GM23248 (cell line): ENCODE measurements around the gene EXOSC5. TPM values are rescaled to one million over a fixed set of nuclear protein-coding genes. Genes with fewer than 3 reads are reported as not detected.

Source experiments
- DNase-seq: peaks from one replicate; pipeline ENCODE4 v3.0.0-alpha.2; 2015
- H2AFZ ChIP-seq: fragments of 200-600 bp; sonication (generic); 2 replicates; pipeline ENCODE4 v1.6.1; 2016; ENCODE audit warnings: antibody characterized with exemption
- H3F3A ChIP-seq: fragments of 200-600 bp; sonication (generic); 2 replicates; pipeline ENCODE4 v1.6.1; 2016; ENCODE audit warnings: mild to moderate bottlenecking, antibody characterized with exemption, mixed run types; ENCODE audit not compliant: insufficient read depth
- H3K27ac ChIP-seq: fragments of 200-600 bp; sonication (generic); 2 replicates; pipeline ENCODE4 v1.5.1; 2016; ENCODE audit warnings: mild to moderate bottlenecking
- H3K27me3 ChIP-seq: fragments of 200-600 bp; sonication (generic); replicated peaks from 2 replicates; pipeline ENCODE4 v1.6.1; 2016; ENCODE audit warnings: mild to moderate bottlenecking; ENCODE audit not compliant: insufficient read depth
- H3K36me3 ChIP-seq: fragments of 200-600 bp; sonication (generic); 2 replicates; pipeline ENCODE4 v1.6.1; 2016; ENCODE audit warnings: low read depth, mild to moderate bottlenecking
- H3K4me1 ChIP-seq: fragments of 200-600 bp; sonication (generic); 2 replicates; pipeline ENCODE4 v1.6.1; 2016; ENCODE audit warnings: mild to moderate bottlenecking; ENCODE audit not compliant: insufficient read depth
- H3K4me2 ChIP-seq: fragments of 200-600 bp; sonication (generic); one replicate; pipeline ENCODE4 v1.6.1; 2016; ENCODE audit warnings: mild to moderate bottlenecking; ENCODE audit not compliant: unreplicated experiment
- H3K4me3 ChIP-seq: fragments of 200-600 bp; sonication (generic); 2 replicates; pipeline ENCODE4 v1.5.1; 2016; ENCODE audit warnings: mild to moderate bottlenecking
- H3K79me2 ChIP-seq: fragments of 200-600 bp; sonication (generic); 2 replicates; pipeline ENCODE4 v1.6.1; 2016; ENCODE audit warnings: mild to moderate bottlenecking; ENCODE audit not compliant: insufficient read depth
- H3K9ac ChIP-seq: fragments of 200-600 bp; sonication (generic); 2 replicates; pipeline ENCODE4 v1.6.1; 2016; ENCODE audit warnings: mild to moderate bottlenecking
- H3K9me2 ChIP-seq: fragments of 200-600 bp; sonication (generic); 2 replicates; pipeline ENCODE4 v1.6.1; 2016; ENCODE audit warnings: mixed run types, mild to moderate bottlenecking, moderate library complexity; ENCODE audit not compliant: insufficient read depth
- H3K9me3 ChIP-seq: fragments of 200-600 bp; sonication (generic); one replicate; pipeline ENCODE4 v1.6.1; 2017; ENCODE audit warnings: low read depth
- H4K20me1 ChIP-seq: fragments of 200-600 bp; sonication (generic); 2 replicates; pipeline ENCODE4 v1.6.0; 2016; ENCODE audit not compliant: insufficient read depth
- EZH2 ChIP-seq: fragments of 200-600 bp; sonication (generic); IDR thresholded peaks from 2 replicates; pipeline ENCODE4 v1.6.1; 2018; ENCODE audit warnings: antibody characterized with exemption, mild to moderate bottlenecking; ENCODE audit not compliant: insufficient read depth, poor library complexity, severe bottlenecking
- EZH2phosphoT487 ChIP-seq: fragments of 200-600 bp; sonication (generic); IDR thresholded peaks from 2 replicates; pipeline ENCODE4 v1.6.1; 2018; ENCODE audit warnings: antibody characterized with exemption, moderate library complexity, mild to moderate bottlenecking, low read depth; ENCODE audit not compliant: insufficient read depth
- WGBS, 2 experiments: methylation state at CpG; one replicate each; pipeline ENCODE4 v1.1.6; 2015 to 2017; ENCODE audit warnings: low lambda C conversion rate in 2 of 2, low coverage in 1 of 2; ENCODE audit errors: missing lambda C conversion rate in 2 of 2; 5-methylcytosine and 5-hydroxymethylcytosine counted together
- in situ Hi-C: fragments of 300-500 bp; cut with MboI; formaldehyde crosslinking; loops from 2 replicates; pipeline ENCODE4 v1.15.0; 2020
- polyA plus RNA-seq: library from polyadenylated mRNA; unstranded; fragments of >200 nt; fragmentation: Nextera tagmentation; extraction: Ambion mirVana; gene quantifications from 2 replicates; pipeline ENCODE4 v1.2.1, GENCODE V29; 2016
- total RNA-seq: library from RNA; depleted of rRNA; stranded (reverse); fragments of >200 nt; shearing (Covaris generic); gene quantifications from 2 replicates; pipeline ENCODE4 v1.2.3, GENCODE V29; 2014

EXOSC5 gene
- total and polyA plus RNA-seq, 2 experiments from 2014 or later: 21.4 to 26.4 TPM

DNA sequence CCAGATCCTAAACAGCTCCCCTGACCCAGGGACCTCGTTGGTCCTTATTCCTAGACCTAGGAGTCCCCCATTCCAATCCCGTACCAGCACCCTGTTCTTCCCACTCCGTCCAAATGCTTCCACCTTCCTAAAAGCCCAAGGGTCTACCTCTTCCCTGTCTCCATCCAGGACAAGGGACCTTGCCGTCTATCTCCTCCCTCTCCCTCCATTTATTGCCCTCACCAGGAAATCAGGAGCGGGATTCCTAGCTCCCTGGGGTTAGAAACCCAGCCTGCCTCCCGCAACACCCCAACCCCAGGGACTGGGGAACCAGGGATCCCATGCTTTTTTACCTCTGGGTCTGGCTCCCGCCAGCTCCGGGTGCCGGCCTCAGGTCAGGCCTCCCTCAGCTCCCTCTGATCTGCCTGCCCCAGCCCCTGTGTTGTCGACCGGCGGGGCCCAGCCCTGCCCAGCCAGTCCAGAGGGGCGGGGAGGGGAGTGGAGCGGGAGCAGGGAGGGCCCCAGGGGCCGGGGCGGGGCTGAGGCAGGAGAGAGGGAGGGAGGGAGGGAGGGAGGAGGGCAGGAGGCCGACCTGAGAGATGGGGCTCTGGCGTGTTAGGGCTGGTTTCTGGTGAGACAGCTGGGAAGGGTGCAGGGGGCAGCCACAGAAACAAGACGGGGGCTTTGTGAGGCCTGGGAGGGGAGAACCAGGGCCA, 29.9 kb upstream of the EXOSC5 start, which contains the start of gene B3GNT8:
Gene B3GNT8, minus strand, starts transcription at position 423 of the 695 bp plus-strand sequence. CDS start 596 bp downstream, outside the sequence.
- Histone ChIP-seq H3K27me3 (no peaks in the 10 kb centered on the region), H3K4me1 (peaks cover 14% of the 10 kb centered on the region; the same call in 1 of the 2 replicates), H3K4me2 (peak within 1 kb of the TSS; percentile 79), H3K4me3 (peak within 1 kb of the TSS; percentile 71), H3K9me3 (no peaks in the 10 kb centered on the region), H3K79me2 (no peaks in the 10 kb centered on the region), H3K9ac (peak within 1 kb of the TSS; percentile 80), H2AFZ (peak within 1 kb of the TSS; percentile 78), H3K27ac (peak within 1 kb of the TSS; percentile 29), H3K9me2 (no peaks in the 10 kb centered on the region), H3K36me3 (no peaks in the 10 kb centered on the region), H3F3A (no peaks in the 10 kb centered on the region), H4K20me1 (no peaks in the 10 kb centered on the region)
- TF ChIP-seq EZH2phosphoT487: no peak
- TF ChIP-seq EZH2: no peak
- DNase-seq: peak; percentile 86
- in situ Hi-C loops: no loop called here
- WGBS, 2 experiments: 5 to 7% methylated on average over 12 to 19 of the region's 19 CpGs

DNA sequence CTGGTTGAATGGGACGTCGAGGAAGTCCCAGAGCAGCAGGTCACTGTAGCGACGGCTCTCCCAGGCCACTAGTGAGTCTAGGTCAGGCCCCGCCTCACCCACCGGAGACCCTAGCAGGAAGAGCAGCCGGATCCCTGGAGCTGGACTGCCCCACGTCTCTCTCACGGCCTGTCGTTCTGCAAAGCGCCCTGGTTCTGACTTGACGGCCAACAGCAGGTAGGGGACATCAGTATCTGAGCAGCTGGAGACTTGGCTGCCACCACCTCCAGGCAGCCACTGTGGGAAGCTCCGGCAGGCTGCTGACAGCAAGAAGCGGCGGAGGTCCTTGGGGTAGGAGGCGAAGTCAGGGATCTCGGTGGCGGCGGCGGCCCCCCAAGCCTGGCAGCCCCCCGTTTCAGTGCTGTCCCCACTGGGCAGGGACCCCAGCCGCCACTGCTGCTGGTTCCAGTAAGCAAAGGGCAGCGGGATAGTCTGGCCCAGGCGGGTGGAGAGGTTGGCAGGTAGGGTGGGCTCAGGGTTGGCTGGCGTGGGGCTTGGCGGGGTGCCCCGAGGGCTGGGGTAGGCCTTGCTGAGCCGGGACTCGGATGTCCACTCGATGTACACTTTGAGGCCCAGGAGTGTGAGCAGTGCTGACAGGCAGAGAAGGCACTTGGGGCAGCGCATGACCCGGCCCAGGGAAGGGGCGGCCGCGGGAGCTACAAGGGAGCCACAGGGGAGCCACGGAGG, 29.1 kb upstream of the EXOSC5 start:
- Histone ChIP-seq H3F3A (no peaks in the 10 kb centered on the region), H3K79me2 (no peaks in the 10 kb centered on the region), H3K9me3 (no peaks in the 10 kb centered on the region), H4K20me1 (no peaks in the 10 kb centered on the region), H3K4me2 (peak overlapping the region; percentile 79), H3K36me3 (no peaks in the 10 kb centered on the region), H3K4me3 (peak overlapping the region; percentile 71), H2AFZ (no peak overlapping the region; the same call in 1 of the 2 replicates), H3K27ac (no peak overlapping the region), H3K9ac (peak overlapping the region; percentile 80), H3K9me2 (no peaks in the 10 kb centered on the region), H3K4me1 (peaks cover 14% of the 10 kb centered on the region; the same call in 1 of the 2 replicates), H3K27me3 (no peaks in the 10 kb centered on the region)
- peak; percentile 10 for DNase-seq
- 78 to 83% methylated on average over 29 to 36 of the region's 36 CpGs for WGBS, 2 experiments
- in situ Hi-C loops: no loop called here
- TF ChIP-seq EZH2phosphoT487: no peak
- TF ChIP-seq EZH2: no peak

DNA sequence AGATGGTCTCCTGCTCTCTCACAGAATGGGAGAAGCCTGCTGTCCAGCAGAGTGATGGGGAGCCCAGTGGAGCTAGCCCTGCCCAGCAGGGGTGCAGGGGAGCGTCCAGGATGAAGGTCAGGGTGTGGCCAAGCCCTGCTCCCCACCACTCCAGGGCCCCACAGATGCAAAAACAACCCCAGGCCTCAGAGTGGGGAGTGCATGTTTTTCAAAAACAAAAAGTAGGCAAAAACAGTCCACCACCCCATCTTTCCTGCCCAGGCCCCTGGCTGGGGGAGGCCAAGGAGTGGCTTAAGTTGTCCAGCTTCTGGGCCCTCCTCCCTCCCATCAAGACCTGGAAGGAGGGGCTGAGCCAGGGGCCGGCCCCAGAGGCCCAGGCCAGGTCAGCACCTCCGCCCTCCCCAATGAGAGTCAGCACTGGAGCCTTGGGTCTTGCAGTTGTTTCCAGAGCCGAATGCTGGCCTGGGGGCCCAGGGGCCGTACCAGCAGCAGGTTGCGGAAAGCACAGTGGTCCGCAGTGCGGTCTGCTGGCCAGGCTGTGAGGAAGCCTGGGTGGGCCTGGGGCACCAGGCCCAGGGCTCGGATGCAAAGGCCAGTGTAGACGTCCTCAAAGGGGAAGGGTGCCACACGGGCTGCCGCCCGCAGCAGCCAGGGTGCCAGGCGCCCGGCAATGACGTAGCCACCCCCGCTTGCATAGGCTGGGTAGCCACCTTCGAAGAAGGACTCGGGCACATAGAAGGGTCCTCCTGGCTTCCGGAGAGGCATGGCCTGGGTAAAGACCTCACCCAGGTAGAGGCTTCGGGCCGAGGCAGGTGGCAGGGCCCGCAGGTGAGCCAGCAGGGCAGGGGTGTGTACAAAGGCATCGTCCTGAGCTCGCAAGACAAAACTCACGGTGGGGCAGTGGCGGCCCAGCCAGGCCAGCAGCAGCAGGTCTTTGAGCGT, 28.3 kb upstream of the EXOSC5 start:
- Histone ChIP-seq H2AFZ (no peak overlapping the region), H3K36me3 (no peaks in the 10 kb centered on the region), H3K4me2 (no peak overlapping the region), H4K20me1 (no peaks in the 10 kb centered on the region), H3K79me2 (no peaks in the 10 kb centered on the region), H3K4me1 (peaks cover 14% of the 10 kb centered on the region; the same call in 1 of the 2 replicates), H3F3A (no peaks in the 10 kb centered on the region), H3K9me3 (no peaks in the 10 kb centered on the region), H3K9ac (no peak overlapping the region), H3K4me3 (no peak overlapping the region), H3K27me3 (no peaks in the 10 kb centered on the region), H3K9me2 (no peaks in the 10 kb centered on the region), H3K27ac (no peak overlapping the region)
- no peak for TF ChIP-seq EZH2
- no peak for TF ChIP-seq EZH2phosphoT487
- 92 to 95% methylated on average over 26 to 28 of the region's 28 CpGs for WGBS, 2 experiments
- in situ Hi-C loops: no loop called here
- DNase-seq: no peak
